Chondrocyte (in vitro differentiated cells): Measurements from ENCODE around the gene CDYL. TPM values are rescaled to one million over a fixed set of nuclear protein-coding genes. Genes with fewer than 3 reads are reported as not detected.

Experiments
- DNase-seq: peaks from one replicate; pipeline ENCODE4 v3.0.0; 2021; ENCODE audit warnings: mixed read lengths, low spot score
- H3K27ac Mint-ChIP-seq: one replicate; pipeline ENCODE4 v1.8.0; 2021; ENCODE audit warnings: mild to moderate bottlenecking, moderate library complexity, mixed read lengths; ENCODE audit not compliant: unreplicated experiment
- H3K27me3 Mint-ChIP-seq: 2 replicates; pipeline ENCODE4 v1.8.0; 2021; ENCODE audit warnings: low read depth, mixed read lengths
- H3K36me3 Mint-ChIP-seq: 2 replicates; pipeline ENCODE4 v1.8.0; 2021; ENCODE audit warnings: low read depth, mixed read lengths
- H3K4me1 Mint-ChIP-seq: 2 replicates; pipeline ENCODE4 v1.8.0; 2021; ENCODE audit warnings: low read depth, mild to moderate bottlenecking, mixed read lengths
- H3K4me3 Mint-ChIP-seq: one replicate; pipeline ENCODE4 v1.8.0; 2021; ENCODE audit warnings: mild to moderate bottlenecking, moderate library complexity, mixed read lengths; ENCODE audit not compliant: unreplicated experiment
- H3K9me3 Mint-ChIP-seq: 2 replicates; pipeline ENCODE4 v1.8.0; 2021; ENCODE audit warnings: low read depth, mixed read lengths
- total RNA-seq: library from RNA; stranded (reverse); gene quantifications from 3 replicates; pipeline ENCODE4 v1.2.1, GENCODE V29; 2021
- TF ChIP-seq, protein P1 (sequence below): fragments of 200-600 bp; sonication (generic); IDR thresholded peaks from 2 replicates; pipeline ENCODE4 v1.5.0; 2021; ENCODE audit warnings: antibody characterized with exemption, mild to moderate bottlenecking, moderate library complexity

CDYL gene
- total RNA-seq, 1 donor from 2014 or later = 63.7 TPM

DNA sequence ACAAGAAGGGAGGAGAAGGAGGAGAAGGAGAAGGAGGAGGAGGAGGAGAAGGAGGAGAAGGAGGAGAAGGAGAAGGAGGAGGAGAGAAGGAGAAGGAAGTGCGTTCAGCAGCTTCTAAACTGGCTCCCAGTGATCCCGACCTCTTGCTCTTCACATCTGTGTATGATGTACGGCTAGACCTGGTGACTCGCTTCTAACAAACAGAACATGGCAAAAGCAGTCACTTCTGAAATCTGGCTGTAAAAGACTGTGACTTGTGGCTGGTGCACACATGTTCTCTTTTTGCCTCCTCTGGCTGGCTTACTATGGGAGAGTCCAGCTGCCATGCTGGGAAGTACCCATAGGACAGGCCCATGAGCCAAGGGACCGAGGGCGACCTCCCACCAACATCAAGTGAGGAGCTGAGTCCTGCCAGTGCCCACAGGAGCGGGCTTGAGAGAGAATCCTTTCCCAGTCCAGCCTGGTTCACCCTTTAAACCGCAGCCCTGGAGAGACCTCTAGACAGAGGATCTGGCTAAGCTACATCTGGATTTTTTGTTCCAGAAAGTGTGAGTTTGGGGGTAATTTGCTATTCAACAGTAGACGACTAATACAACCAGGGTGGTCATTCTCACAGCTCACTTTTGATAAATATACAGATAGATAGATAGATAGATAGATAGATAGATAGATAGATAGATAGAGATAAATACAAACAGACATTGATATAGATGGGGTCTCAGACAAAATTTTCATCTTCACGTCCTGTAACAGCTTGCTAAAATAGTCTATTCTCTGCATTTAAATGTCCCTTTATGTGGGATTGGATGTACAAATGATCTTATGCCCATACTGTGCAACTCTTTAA is 185.3 kb downstream of the CDYL start:
- Mint-ChIP-seq H3K27ac (no peak overlapping the region), H3K4me3 (no peak overlapping the region), H3K27me3 (no peaks in the 10 kb centered on the region), H3K36me3 (peaks cover 3% of the 10 kb centered on the region), H3K9me3 (peaks cover 7% of the 10 kb centered on the region), H3K4me1 (no peaks in the 10 kb centered on the region)
- no peak for DNase-seq
- TF ChIP-seq, protein P1, sequence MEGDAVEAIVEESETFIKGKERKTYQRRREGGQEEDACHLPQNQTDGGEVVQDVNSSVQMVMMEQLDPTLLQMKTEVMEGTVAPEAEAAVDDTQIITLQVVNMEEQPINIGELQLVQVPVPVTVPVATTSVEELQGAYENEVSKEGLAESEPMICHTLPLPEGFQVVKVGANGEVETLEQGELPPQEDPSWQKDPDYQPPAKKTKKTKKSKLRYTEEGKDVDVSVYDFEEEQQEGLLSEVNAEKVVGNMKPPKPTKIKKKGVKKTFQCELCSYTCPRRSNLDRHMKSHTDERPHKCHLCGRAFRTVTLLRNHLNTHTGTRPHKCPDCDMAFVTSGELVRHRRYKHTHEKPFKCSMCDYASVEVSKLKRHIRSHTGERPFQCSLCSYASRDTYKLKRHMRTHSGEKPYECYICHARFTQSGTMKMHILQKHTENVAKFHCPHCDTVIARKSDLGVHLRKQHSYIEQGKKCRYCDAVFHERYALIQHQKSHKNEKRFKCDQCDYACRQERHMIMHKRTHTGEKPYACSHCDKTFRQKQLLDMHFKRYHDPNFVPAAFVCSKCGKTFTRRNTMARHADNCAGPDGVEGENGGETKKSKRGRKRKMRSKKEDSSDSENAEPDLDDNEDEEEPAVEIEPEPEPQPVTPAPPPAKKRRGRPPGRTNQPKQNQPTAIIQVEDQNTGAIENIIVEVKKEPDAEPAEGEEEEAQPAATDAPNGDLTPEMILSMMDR = no peak

DNA sequence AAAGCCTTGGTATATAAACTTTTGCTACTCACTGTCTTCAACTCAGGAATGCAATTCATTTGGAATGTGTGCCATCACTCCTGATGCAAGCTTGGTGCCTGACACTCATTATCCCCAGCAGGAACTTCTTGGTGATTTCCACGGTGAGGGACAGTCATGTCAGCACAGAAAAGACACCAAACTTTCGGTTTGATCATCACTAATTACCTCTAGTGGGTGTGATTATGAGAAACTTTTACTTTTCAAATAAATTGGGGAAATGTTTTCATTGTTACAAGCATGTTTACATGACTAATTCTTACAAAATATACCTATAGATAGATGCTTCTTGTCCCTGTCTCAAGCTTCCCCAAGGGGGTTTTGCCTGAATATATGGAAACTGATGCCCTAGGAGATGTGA is 186.7 kb downstream of the CDYL start:
- Mint-ChIP-seq H3K36me3 (no peaks in the 10 kb centered on the region), H3K27me3 (no peaks in the 10 kb centered on the region), H3K9me3 (peaks cover 7% of the 10 kb centered on the region), H3K27ac (no peak overlapping the region), H3K4me1 (no peaks in the 10 kb centered on the region), H3K4me3 (no peak overlapping the region)
- TF ChIP-seq, protein P1 = no peak
- no peak for DNase-seq

DNA sequence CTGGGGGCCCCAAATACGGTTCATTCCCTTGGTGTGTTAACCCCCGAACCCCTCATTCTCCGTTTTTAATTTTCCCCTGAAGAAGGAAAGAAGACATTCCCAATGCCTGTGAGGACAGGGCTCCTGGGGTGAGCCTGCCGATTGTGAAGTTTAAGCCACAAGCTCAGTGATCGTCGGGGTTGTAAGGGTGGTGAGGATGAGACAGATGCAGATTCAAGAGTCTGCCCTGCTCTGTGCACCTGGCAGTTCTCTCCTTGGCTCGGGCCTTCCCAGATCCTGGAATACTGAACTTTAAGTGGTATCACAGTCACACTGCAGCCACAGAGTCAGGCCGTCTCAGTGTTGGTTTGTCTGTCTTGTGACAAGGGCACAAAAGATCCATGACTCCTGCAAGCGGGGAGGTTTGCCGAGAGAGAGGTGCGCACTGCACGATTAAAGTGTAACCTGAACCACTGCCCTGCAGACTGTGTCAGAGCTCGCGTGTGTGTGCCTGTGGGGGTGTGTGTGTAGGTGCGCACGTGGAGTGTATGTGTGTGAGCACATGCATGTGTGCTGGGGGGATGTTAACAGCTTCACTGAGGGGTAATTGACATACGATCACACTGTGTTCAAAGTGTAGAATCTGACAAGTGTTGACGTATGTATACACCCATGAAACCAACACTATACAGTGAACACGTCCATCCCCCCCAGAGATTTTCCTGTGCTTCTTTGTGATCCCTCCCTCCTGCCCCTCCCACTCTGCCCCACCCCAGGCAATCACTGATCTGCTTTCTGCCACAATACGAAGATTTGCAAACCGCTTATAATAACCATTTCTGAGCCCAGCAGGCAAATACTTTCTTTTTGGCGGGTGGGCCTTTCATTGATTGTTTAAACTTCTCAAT is 188.7 kb downstream of the CDYL start:
- Mint-ChIP-seq H3K4me1 (no peaks in the 10 kb centered on the region), H3K4me3 (no peak overlapping the region), H3K9me3 (peaks cover 5% of the 10 kb centered on the region), H3K27me3 (no peaks in the 10 kb centered on the region), H3K27ac (no peak overlapping the region), H3K36me3 (no peaks in the 10 kb centered on the region)
- TF ChIP-seq, protein P1 = no peak
- DNase-seq = no peak

DNA sequence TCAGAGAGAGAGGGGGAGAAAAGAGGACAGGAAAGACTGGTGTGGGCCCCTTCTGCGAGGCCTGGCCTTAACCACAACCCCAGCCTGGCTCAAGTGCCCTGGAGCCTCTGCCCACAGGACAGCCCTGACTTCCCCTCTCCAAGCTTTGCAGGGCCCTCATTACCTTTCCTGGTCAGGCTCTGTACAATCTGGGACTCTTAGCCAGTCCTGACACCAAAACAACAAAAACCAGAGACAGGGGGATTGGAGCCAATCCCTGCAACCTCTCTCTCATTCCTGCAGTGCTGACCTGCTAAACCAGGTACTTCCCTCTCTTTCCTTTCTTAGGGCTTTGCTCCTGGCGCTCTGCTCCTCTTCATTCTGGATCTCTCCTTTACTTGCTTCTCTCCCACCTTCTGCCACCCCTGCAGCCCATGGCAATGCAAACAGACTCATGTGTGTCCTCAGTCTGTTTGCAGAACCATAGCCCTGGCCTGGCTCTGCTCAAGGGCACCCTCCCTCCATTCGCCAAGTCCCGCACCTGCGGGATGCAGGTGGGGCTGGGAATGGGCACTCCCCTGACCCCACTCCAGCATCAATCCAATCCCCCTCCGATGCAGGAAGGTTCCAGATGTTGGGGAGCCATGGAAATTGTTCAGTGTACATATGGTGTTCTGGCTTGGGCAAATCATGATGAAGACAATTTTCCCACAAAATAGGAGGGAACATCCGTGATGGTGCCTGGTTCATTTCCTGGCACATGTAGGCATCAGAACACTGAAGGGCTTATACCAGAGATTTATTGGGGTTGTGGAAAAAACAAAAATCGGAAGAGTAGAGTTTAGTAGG is 189.6 kb downstream of the CDYL start:
- TF ChIP-seq, protein P1 = no peak
- Mint-ChIP-seq H3K27ac (no peak overlapping the region), H3K27me3 (no peaks in the 10 kb centered on the region)

More for the DNA sequence above, 189.6 kb downstream of the CDYL start:
- Mint-ChIP-seq H3K4me1 (no peaks in the 10 kb centered on the region), H3K4me3 (no peak overlapping the region), H3K36me3 (no peaks in the 10 kb centered on the region), H3K9me3 (no peaks in the 10 kb centered on the region)
- DNase-seq = no peak
